Globus pallidus (tissue), 1 donor: ENCODE measurements around the gene CEP104.

Experiments used
- DNase-seq: peaks from one replicate; pipeline ENCODE4 v3.0.0-alpha.2; 2015; ENCODE audit warnings: low spot score

Gene CEP104

DNA sequence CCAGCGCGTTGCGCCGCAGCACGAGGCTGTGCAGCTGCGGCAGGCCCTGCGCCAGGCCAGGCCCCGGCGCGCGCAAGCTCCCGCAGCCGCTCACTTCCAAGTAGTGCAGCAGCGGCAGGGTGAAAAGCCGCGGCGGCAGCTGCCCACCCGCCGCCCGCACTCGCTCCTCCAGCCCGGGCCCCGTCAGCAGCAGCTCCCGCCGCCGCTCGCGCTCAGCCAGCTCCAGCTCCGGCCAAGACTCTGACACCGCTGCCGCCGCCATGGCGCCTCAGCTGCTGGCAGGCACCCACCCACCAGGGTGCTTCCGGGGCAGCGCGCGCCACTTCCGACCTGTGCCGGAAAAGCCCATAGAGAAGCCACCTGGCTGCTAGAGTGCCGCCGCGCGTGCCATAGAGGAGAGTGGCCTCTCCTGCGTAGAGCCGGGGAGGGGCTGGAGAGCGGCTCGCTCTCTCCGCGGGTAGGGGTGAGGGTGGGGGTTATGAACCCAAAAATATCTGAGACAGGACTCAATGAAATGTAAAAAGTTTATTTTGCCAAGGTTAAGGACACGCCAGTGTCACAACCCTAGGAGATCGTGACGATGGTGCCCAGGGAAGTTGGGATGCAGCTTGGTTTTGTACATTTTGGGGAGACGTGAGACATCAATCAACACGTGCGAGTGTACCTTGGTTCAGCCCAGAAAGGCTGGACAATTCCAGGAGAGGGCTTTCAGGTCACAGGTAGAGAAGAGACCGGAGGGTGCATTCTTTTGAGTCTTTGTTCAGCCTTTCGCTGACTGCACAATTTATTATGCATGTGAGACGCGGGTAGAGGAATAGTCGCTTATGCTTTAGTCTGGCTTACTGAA is 60.6 kb downstream of the CEP104 start, which contains the start of gene LRRC47:
Gene LRRC47 (minus strand): TSS at position 284 of the 847 bp plus-strand sequence. CDS start 22 bp downstream, at position 262.
- peak; percentile 91 for DNase-seq

DNA sequence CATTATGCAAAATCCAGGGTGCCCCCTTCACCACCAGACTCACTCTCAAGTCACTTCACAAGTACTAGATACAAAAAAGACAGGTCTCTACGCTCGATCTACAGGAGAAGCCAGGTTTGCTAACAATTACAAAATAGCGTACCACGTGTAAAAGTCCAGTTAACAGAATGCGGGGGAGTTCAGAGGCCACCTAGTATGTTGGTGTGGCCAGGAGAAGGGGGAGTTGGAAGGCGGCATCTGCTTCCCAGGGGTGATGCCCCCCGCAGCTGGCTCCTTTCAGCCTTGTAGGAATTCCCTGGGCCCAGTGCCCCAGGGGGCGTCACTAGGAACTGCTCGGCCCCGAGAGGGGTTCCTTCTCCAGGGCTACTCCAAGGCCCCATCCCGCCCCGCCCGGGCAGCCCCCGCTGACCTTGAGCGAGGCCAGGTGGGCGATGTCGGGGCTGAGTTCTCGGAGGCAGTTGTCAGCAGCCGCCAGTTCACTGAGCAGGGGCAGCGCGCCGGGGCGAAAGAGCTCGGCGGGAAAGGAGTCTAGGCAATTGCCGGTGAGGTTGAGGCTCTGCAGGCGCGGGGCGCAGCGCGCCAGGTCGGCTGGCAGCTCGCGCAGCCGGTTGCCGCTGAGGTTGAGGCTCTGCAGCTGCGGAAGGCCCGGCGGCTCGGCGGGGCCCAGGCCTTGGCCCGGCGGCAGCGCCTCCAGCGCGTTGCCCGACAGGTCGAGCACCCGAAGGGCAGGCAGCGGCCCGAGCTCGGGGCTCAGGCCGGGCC is 61.4 kb downstream of the CEP104 start:
- no peak for DNase-seq

DNA sequence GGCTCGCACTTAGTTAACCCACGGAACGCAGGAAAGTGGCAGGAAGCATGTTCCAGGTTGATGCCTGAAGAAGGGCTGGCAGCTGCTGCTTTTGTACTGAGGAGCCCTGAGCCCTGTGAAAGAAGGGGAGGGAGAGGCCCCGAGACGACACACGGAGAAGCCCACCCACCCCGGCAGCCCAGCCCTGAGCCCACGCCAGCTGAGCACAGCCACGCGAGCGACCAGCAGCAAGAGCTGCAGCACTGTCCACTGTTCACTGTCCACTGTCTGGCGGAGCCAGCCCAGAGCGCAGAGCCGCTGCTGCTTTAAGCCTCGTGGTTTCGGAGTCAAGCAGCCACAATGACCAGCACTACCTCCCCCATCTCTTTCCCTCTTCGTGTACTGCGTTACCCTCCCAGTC is 66.1 kb downstream of the CEP104 start:
- DNase-seq: no peak

DNA sequence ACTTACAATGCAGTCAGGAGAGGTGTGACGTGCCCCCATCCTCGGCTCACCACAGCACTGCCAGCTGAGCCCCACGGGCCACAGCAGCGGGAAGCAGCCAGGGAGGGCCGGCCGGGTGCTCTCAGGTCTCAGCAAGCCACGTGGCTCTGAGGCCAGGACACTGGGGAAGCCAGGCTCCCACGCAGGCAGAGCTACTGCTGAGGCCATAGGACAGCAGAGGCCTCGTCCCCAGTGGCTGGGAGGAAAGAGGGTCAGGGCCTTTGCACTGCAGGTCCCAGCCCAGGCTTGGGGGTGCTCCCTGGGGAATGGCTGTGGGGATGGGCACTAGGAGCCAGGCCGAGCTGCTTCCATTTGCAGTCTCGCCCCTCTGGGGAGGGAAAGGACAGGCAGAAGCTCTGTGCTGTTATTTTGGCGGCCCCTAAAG is 66.5 kb downstream of the CEP104 start:
- DNase-seq: no peak

DNA sequence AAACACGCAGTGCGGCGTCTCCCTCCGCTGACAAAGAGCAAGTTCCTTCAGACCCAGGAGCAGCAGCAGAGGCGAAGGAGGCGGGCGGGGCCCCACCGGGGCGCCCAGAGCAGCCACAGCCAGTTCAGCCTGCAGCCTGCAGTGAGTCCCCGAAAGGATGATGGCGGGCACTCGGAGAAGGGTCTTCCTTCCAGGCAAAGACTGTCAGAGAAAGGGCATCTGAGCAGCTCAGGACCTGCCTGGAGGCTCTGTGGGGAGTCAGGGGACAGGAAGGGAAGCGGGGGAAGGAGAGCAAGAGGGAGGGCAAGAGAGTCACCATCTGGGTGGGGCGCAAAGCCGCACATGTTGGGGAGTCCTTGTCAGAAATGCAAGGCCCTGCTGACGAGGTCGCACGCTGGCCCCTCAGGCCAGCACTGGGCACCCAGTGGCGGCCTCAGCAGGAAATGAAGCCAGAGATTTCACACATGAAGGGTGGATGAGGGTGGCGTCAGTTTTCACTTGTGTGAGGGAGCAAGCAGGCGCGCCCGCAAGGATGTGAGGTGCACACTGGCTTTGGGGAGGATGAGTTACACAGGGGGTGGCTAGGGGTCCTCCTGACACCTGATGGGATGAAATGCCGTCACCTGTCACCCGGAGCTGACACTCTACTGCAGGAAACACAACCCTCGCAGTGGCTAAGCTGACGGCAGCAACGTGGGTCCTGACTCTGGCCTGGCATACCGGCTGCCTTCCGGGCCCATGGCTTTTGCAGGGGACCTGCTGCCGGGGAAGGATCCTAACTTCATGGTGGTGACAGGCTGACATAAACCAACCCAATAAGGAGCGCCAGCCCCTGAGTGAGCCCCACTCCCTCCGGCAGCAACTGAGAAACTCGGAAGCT is 67.3 kb downstream of the CEP104 start:
- no peak for DNase-seq

DNA sequence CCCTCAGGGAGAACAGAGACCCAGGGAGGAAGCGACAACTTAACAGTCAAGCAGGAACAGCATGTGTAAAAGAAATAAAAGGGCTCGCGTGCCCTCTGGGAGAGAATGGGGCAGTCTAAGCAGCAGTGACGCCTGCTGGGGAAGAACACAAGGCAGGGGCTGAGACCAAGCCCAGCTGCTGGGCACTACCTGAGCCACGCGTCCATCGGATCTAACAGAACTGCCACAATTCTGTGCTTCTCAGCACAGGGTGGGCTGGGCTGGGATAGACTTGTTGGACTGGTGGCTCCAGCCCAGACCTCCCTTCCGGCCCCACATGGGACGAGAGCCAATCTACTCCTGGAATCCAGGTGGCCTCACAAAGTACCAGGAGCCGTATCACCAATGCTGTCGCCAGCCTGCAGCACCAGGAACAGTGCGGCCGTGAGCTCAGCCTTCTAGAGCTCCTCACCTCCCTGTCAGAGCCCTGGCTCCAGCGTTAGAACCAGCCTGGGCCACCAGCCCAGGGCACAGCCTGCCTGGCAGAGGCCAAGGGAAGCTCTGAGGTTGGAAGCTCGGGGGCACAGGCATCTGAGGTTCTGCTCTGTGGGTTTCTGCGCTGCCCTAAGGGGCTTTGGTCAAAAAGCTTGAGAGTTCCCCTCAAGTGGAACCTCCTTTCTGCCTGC is 68.1 kb downstream of the CEP104 start:
- DNase-seq: no peak

DNA sequence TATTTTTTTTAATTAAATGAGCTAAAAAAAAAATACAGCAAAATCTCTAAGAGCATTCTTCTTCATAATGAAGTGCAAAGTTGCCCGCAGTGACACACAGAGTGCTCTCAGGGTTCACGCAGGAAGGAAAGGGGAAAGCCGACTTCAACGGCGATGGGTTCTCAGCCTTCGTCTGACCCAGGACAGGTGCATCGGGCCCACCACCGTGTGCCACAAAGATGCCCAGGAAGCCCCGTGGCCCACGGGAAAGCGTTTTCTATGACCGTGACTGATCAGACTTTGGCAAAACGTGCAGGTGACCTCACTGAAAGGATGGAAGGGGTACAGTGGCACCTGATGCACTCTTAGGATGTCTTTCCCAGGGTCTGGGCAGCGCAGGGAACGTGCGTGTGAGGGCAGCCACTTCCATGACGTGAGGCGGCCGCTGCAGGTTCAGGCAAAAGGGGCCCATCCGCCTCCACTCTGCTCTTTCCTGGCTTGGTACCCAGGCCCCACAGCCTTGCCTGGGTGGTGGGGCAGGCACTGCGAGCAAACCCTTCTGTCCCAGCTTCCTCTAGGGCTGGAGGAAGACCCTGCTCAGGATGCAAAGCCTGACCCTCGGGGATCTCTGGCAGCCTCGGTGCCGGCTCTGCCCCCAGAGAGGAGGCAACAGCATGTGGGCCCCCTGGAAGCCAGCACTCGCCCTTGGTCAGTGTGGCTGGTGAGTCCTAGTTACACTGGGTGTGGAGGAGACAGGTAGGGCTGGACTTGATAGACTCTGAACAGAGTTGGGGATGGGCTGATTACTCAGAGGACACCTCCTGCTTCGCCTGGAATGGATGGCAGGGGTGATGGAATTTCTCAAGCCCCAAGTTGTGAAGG is 69.0 kb downstream of the CEP104 start:
- no peak for DNase-seq

DNA sequence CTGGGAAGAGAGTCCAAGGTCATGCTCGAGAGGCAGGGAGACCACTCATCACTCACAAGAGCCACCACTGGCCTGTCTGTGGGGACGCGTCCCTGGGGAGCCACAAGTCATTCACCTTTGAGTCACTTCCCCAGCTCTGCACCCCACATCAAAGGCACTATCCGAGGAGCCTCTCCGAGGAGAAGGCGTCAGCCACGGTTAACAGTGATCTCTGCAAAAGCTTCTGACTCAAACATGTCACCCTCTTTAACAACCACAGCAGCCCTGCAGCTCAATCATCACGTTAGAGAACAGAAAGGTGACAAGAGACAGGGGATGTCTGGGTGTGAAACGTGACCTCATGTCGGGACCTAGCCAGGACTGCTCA is 69.7 kb downstream of the CEP104 start:
- no peak for DNase-seq

DNA sequence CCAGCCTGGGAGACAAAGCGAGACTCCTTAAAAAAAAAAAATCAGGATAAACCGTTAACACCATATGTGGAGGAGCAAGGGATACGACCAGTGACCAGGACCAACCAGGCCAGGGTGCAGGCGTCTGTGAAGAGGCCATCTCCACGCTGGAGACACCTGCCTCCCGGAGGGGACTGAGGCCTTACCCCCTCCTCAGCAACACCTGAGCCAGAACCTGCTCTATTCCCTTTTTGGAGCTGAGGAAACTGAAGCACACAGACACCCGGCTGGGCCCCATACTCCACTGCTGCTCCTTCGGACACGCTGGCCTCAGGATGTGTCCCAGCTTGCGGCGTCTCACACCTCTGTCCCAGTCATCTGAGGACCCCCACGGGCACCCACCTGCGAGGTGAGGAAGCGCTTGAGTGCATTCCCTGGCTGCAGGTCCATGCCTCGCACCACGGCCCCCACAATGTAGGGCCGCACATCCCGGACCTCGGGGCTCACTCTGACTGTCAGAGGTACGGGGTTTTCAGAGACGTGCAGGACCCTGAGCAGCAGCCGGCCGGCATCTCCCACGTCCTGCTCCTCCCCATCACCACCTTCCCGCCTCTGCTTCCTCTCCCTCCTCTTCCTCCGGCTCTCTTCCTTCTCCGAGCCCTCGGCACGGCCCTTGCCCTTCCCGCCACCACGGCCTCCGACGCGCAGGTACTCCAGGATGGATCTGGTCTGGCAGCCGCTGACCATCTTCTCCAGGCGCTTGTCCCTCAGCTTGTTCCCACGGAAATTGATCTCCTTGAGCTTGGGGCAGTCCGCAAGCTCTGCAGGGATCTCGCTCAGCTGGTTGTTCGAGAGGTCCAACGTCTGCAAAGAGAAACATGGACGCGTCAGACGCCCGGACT is 70.3 kb downstream of the CEP104 start:
- DNase-seq: no peak

DNA sequence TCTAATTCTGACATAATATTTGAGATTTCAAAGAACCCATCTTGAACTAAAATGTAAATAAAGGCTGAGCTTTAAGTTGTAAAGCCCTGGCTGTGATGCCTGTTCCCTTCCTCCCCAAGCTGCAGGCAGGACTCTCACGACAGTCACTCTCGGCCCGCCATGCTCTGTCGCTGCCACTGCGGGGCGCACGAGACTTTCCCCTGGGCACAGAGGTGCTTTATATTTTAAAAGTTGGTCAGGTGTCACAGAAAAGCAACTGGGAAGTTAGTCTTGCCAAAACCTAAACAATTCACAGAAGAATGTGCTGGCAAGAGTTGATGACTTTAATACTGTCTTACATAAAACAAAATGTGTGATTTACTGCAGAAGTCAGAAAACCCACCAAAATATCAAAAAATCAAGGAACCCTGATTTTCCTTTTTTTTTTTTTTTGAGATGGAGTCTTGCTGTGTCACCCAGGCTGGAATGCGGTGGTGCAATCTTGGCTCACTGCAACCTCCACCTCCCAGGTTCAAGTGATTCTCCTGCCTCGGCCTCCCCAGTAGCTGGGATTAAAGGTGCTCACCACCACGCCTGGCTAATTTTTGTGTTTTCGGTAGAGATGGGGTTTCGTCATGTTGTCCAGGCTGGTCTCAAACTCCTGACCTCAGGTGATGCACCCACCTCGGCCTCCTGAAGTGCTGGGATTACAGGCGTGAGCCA is 71.4 kb downstream of the CEP104 start:
- DNase-seq: no peak

DNA sequence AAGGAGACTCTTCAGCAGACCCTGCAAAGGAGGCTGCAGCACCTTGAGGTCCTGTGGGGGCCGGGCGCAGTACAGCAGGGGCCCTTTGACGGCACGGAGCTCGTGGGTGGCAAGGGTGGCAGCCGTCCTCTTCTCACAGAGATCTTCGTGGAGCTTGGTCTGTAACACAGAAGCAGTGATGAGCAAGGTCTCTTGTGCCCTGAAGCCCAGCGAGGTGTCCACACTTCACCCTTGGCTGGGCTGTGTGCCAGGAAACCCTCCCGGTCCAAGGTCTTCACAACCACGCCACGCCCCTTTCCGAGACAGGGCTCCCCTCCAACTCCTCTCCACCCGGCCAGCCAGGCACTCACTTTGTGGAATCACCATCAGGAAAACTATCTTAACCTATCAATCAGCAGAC is 72.0 kb downstream of the CEP104 start:
- no peak for DNase-seq

DNA sequence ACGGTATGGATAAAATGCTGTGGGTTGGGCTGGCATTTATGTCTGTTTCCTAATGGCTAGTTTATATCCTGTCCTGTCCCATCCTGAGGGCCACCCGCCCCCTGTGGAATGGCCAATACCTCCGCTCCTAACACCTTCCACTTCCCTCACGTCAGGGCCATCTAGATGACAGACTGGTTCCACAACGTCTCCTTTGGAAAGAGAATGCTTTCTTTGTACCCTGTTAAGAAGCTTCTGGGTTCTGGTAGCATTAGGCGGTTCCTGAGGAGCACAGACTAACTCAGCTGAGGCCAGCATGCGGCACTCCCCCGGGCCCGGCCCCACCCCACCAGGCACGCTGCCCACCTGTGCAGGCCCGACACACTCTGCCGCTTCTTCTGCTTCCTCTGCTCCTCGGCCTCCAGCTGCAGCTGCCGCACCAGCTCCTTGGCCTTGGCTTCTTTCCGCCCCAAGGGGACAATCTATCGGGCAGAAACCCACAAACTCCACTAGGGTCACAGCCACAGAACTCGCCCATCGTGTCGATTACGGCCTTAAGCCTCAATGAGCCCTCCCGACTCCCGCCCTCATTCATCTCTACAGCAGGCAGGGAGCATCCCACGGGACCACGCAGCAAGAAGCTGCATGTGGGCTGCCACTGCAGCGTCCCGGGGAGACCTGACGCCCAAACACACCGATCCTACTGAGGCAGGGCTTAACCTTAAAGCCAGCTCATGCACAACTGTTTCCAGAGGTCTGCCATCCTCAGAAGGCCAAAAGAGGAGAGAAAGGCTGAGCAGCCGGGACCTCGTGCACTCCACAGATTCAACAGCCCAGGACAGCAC is 73.1 kb downstream of the CEP104 start:
- no peak for DNase-seq

DNA sequence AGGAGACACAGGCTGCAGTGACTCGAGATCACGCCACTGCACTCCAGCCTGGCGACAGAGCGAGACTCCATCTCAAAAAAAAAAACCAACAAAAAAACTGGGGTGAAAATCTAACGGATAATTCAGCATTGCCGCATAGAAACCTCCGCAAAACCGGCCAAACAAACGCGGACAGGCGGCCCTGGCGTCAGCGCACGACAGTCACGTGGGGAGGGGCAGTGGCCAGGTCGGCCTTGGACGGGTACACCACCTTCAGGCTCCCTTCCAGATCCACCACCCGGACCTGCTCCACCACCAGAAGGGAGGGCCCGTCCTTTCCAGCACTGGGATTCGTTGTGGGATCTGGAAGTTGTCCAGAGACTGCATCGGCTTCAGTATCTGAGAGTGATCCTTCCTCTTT is 76.1 kb downstream of the CEP104 start:
- DNase-seq: no peak

DNA sequence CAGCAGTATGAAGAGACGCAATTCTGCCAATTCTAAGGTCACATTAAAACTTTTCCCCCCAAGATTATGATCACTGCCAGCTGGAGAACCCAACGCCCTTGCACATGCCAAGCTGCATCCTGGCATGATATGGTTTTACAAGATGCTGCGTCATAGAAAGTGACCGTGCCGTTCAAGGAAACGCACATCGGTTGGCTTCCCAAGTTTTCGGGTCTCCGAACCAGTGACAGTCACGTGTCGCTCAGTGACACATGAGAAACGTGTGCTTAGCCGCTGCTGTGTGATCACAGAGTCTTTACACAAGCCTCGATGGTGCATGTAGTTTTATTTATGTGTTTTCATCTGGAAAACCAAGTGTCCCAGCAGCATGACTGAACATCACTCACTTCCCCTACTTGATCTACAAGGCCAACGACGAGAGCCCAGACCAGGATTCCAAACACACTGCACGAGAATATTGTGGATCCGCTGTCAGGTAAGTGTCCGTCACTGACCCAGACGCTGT is 77.0 kb downstream of the CEP104 start:
- no peak for DNase-seq

DNA sequence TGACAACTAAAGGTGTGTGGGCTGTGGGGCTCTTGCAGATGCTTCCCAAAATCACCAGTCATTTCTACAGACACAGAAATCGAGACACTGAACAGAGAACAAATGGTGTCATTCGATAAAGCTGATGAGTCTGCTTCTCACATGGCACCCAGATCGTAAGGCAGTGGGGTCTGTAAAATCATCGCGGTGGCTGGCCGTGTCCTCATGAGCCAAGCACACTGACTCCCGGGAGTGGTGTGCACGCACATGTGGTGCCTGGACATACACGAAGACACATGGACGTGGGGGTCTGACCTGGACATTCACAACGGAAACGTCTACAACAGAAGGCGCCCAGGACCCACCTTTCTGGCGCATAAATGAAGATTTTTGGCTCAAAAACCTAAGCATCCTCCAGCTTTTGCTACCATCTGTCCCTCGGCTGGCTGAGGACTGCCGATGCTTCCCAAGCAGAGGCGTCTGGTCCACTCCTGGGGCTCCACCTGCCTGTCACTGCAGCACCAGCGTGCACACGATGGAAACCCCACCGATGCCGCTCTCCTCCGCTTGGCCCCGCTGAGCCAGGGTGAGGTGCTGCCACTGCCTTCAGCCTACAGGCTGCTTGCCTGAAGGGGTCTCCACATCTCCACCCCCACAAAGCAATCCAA is 77.6 kb downstream of the CEP104 start:
- DNase-seq: no peak

DNA sequence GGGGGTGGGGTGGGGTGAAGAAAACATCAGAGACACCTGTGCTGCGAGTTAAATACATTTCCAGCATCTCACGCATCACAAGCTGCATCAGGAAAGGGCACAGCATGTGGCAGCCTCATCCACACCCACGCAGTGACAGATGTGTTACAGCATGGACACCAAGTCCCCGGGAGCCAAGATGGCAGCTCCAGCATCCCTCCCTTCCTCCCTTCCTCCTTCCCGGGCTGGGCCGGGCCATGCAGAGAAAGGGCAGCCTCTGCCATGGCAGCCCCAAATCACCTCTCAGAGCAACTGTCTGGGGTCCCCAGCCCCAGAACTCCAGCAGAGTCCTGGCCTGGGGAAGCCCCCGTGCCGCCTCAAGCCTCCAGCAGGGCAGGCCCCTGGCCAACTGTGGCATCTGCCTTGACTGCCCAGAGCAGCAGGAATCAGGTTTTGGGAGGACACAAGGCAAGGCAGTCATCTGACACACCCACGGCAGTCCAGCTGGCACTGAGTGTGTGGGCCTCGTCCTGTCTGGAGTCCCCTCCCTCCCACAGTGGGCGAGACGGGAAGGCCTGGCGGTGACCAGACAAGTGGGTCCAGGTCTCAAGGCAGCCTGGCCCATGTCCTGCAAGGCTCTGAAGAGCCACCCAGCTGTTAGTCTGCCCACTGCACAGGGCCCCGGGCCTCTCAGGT is 78.3 kb downstream of the CEP104 start:
- no peak for DNase-seq
